Activated T-helper 9 cell treated with anti-CD3 and anti-CD28 coated beads, Interleukin-2, amount 50 U/mL, for 16 hours (primary cell): ENCODE data around the gene RIPOR3.
"Not testable (repeated sequence)": the region's sequence is repeated elsewhere in the genome, so short reads cannot be mapped to it uniquely, and the experiment has no call there.

Experiments used
- DNase-seq: peaks from one replicate; pipeline ENCODE4 v3.0.0-alpha.2; 2020; ENCODE audit warnings: low read depth

The RIPOR3 gene

GRCh38 chr20:50574586-50574985, 116.8 kb downstream of the RIPOR3 start:
- no peak for DNase-seq

- DNase-seq = no peak
Measured at GRCh38 chr20:50574108-50574507, 117.2 kb downstream of the RIPOR3 start.

- no peak for DNase-seq
Measured at GRCh38 chr20:50572938-50573777, 118.2 kb downstream of the RIPOR3 start.

GRCh38 chr20:50571466-50571865, 119.9 kb downstream of the RIPOR3 start:
- no peak for DNase-seq

- DNase-seq = no peak
Measured at GRCh38 chr20:50569864-50570836, 121.2 kb downstream of the RIPOR3 start.

GRCh38 chr20:50569487-50569863, 121.9 kb downstream of the RIPOR3 start:
- DNase-seq = not testable (repeated sequence)

- DNase-seq = no peak
Measured at GRCh38 chr20:50568549-50568942, 122.8 kb downstream of the RIPOR3 start.

- no peak for DNase-seq
Measured at GRCh38 chr20:50567860-50568548, 123.3 kb downstream of the RIPOR3 start.

GRCh38 chr20:50565871-50566270, 125.5 kb downstream of the RIPOR3 start:
- DNase-seq = no peak

- DNase-seq = no peak
Measured at GRCh38 chr20:50565383-50565782, 126.0 kb downstream of the RIPOR3 start.

GRCh38 chr20:50563133-50563944, 128.0 kb downstream of the RIPOR3 start:
- DNase-seq = no peak

- DNase-seq = no peak
Measured at GRCh38 chr20:50562262-50562701, 129.1 kb downstream of the RIPOR3 start.

GRCh38 chr20:50561379-50562078, 129.8 kb downstream of the RIPOR3 start:
- peak; percentile 58 for DNase-seq

- no peak for DNase-seq
Measured at GRCh38 chr20:50560867-50561266, 130.5 kb downstream of the RIPOR3 start.

GRCh38 chr20:50559856-50560638, 131.3 kb downstream of the RIPOR3 start:
- no peak for DNase-seq

GRCh38 chr20:50559149-50559548, 132.2 kb downstream of the RIPOR3 start:
- DNase-seq = no peak

- no peak for DNase-seq
Measured at GRCh38 chr20:50558483-50558925, 132.8 kb downstream of the RIPOR3 start.

GRCh38 chr20:50557549-50558134, 133.7 kb downstream of the RIPOR3 start:
- no peak for DNase-seq

GRCh38 chr20:50555662-50556061, 135.7 kb downstream of the RIPOR3 start:
- no peak for DNase-seq
